Right atrium auricular region (tissue), 2 donors: ENCODE measurements around the gene SREK1IP1. TPM values are rescaled to one million over a fixed set of nuclear protein-coding genes. Genes with fewer than 3 reads are reported as not detected.

ENCODE experiments used
- DNase-seq: peaks from one replicate; pipeline ENCODE4 v3.0.0-alpha.2; 2019; ENCODE audit warnings: low spot score
- H3K27ac ChIP-seq, 2 donors: fragments of 200-600 bp; sonication (generic); 1 replicate in 1 of 2; 2 replicates in 1 of 2; pipeline ENCODE4 v1.5.1; 2016 to 2019
- H3K27me3 ChIP-seq, 2 donors: fragments of 200-600 bp; sonication (generic); one replicate each; pipeline versions ENCODE4 v1.5.1 to v1.6.0; 2017 to 2019
- H3K36me3 ChIP-seq: fragments of 200-600 bp; sonication (generic); one replicate; pipeline ENCODE4 v1.5.1; 2016
- H3K4me1 ChIP-seq, 2 donors: fragments of 200-600 bp; sonication (generic); one replicate each; pipeline versions ENCODE4 v1.5.1 to v1.6.0; 2017 to 2019
- H3K4me3 ChIP-seq, 2 donors: fragments of 200-600 bp; sonication (generic); 1 replicate in 1 of 2; 2 replicates in 1 of 2; pipeline ENCODE4 v1.5.1; 2017 to 2019; ENCODE audit warnings: mild to moderate bottlenecking in 1 of 2, moderate library complexity in 1 of 2
- H3K9me3 ChIP-seq, 2 donors: fragments of 200-600 bp; sonication (generic); one replicate each; pipeline ENCODE4 v1.5.1; 2019
- CTCF ChIP-seq, 2 donors: fragments of 200-600 bp; sonication (generic); IDR thresholded peaks; one replicate each; pipeline ENCODE4 v1.5.1; 2019; ENCODE audit warnings: antibody characterized with exemption in 2 of 2
- total RNA-seq, 2 donors: library from RNA; depleted of rRNA; stranded (reverse); fragments of >200 nt; gene quantifications; one replicate each; pipeline ENCODE4 v1.1.0, GENCODE V29; 2016

SREK1IP1 gene
- total RNA-seq, 2 donors from 2014 or later, result 4.4 to 4.6 TPM

GRCh38 chr5:64690104-64690416 is 78.4 kb downstream of the SREK1IP1 start:
- no peak for DNase-seq
- Histone ChIP-seq H3K27ac (no peak overlapping the region), H3K36me3 (no peaks in the 10 kb centered on the region), H3K4me1 (peaks cover 0 to 12% of the 10 kb centered on the region in 2 donors), H3K9me3 (no peaks in the 10 kb centered on the region), H3K4me3 (peak overlapping the region in 1 of 2 donors; percentile 33), H3K27me3 (peaks cover 0 to 10% of the 10 kb centered on the region in 2 donors)
- no peak for TF ChIP-seq CTCF (IDR thresholded peaks at IDR 0.05)

GRCh38 chr5:64688965-64689364 is 79.5 kb downstream of the SREK1IP1 start:
- no peak for TF ChIP-seq CTCF (IDR thresholded peaks at IDR 0.05)
- Histone ChIP-seq H3K36me3 (no peaks in the 10 kb centered on the region), H3K27me3 (peaks cover 0 to 10% of the 10 kb centered on the region in 2 donors), H3K27ac (no peak overlapping the region), H3K4me1 (peaks cover 0 to 12% of the 10 kb centered on the region in 2 donors), H3K4me3 (no peak overlapping the region), H3K9me3 (no peaks in the 10 kb centered on the region)
- no peak for DNase-seq

GRCh38 chr5:64688391-64688790 is 80.1 kb downstream of the SREK1IP1 start:
- Histone ChIP-seq H3K27me3 (peaks cover 0 to 10% of the 10 kb centered on the region in 2 donors), H3K4me3 (no peak overlapping the region), H3K27ac (no peak overlapping the region), H3K9me3 (no peaks in the 10 kb centered on the region), H3K4me1 (peaks cover 0 to 12% of the 10 kb centered on the region in 2 donors), H3K36me3 (no peaks in the 10 kb centered on the region)
- no peak for TF ChIP-seq CTCF (IDR thresholded peaks at IDR 0.05)
- DNase-seq, result no peak

GRCh38 chr5:64685866-64686265 is 82.6 kb downstream of the SREK1IP1 start:
- Histone ChIP-seq H3K27me3 (peaks cover 0 to 6% of the 10 kb centered on the region in 2 donors), H3K27ac (no peak overlapping the region), H3K4me1 (peaks cover 0 to 10% of the 10 kb centered on the region in 2 donors), H3K36me3 (no peaks in the 10 kb centered on the region), H3K4me3 (no peak overlapping the region), H3K9me3 (no peaks in the 10 kb centered on the region)
- TF ChIP-seq CTCF (IDR thresholded peaks at IDR 0.05), result no peak
- no peak for DNase-seq

- Histone ChIP-seq H3K27me3 (no peaks in the 10 kb centered on the region), H3K4me3 (no peak overlapping the region)
These were observed 85.9 kb downstream of the SREK1IP1 start for GRCh38 chr5:64682608-64683007.

More at GRCh38 chr5:64682608-64683007, 85.9 kb downstream of the SREK1IP1 start:
- H3K36me3 ChIP-seq, result no peaks in the 10 kb centered on the region
- no peak for DNase-seq
- H3K27ac ChIP-seq, result no peak overlapping the region
- H3K4me1 ChIP-seq, result no peaks in the 10 kb centered on the region
- no peaks in the 10 kb centered on the region for H3K9me3 ChIP-seq
- no peak for TF ChIP-seq CTCF (IDR thresholded peaks at IDR 0.05)
